GM19452 (cell line): ENCODE data around the gene POGK.
A peak's percentile ranks its signal among the peaks of the same experiment; 100 is the strongest.
"Not testable (repeated sequence)": the region's sequence is repeated elsewhere in the genome, so short reads cannot be mapped to it uniquely, and the experiment has no call there.

Experiments
- ATAC-seq: cut with Tn5 transposase; IDR thresholded peaks from one replicate; pipeline ENCODE4 v1.9.1; 2021; ENCODE audit not compliant: unreplicated experiment

Gene POGK, protein sequence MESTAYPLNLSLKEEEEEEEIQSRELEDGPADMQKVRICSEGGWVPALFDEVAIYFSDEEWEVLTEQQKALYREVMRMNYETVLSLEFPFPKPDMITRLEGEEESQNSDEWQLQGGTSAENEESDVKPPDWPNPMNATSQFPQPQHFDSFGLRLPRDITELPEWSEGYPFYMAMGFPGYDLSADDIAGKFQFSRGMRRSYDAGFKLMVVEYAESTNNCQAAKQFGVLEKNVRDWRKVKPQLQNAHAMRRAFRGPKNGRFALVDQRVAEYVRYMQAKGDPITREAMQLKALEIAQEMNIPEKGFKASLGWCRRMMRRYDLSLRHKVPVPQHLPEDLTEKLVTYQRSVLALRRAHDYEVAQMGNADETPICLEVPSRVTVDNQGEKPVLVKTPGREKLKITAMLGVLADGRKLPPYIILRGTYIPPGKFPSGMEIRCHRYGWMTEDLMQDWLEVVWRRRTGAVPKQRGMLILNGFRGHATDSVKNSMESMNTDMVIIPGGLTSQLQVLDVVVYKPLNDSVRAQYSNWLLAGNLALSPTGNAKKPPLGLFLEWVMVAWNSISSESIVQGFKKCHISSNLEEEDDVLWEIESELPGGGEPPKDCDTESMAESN

DNA sequence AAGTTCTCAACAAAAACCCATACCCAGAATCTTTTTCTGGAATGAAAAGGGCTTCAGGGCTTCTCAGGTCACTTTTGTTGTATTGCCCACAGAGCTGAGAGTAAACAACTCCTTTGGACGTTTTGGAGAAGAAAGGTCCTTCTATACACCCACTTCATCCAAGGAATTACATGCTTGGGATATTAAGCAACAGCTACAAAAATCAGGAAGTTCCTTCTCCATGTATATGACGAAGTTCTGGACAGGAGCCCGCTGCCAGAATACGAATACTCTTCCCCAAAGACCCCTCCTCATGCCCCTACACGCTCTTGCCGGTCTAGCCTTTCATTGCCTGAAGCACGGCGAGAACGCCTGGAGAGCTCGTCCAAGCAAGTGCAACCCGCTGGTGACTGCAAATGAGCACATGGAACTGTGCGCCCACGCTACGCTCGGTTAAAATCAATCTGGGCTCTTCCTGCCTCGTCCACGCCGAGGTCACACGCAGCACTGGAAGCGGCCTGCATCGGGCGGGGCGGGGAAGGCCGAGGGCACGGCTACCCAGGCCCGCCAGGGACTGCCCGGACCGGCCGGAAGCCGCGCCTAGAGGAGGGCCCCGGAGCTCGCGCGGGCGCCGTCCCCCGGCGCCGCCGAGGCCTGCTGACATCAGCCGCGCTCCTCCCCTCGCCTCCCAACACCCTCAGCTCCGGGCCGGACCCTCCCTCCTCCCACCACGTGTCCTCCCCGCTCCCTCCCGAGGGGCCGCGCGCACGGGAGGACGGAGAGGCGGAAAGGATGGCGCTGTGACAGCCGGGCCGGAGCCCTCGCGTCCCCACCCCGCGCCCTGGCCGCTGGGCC, at the start of gene POGK:
TSS of gene POGK (plus strand) at position 710 of the 834 bp plus-strand sequence. CDS start 1,482 bp downstream, outside the sequence.
- peak; percentile 98 for ATAC-seq

DNA sequence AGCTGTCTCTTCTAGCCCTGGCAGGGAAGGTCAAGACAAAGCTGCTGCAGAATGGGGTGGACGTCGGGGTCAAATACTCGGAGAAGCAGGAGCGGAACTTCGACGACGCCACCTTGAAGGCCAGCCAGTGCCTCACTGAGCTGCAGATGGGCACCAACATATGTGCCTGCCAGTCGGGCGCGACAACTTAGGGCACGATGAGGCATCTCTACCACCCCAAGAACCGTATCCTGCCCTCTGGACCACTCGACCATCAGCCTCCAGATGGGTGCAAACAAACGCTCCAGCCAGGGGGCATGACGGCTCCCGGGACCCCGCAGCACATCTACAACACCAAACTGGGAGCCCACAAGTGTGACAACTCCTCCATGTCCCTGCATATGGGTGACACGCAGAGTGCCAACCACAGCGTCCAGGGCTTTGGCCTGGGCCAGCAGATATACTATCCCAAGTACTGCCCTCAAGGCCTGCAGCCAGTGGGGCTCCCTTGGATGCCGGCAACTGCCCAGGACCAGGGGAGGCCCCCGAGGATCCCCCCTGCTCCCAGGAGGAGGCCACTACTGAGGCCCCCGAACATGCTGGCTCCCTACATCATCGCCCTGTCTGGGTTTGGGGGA, 42.5 kb upstream of the POGK start:
- no peak for ATAC-seq

DNA sequence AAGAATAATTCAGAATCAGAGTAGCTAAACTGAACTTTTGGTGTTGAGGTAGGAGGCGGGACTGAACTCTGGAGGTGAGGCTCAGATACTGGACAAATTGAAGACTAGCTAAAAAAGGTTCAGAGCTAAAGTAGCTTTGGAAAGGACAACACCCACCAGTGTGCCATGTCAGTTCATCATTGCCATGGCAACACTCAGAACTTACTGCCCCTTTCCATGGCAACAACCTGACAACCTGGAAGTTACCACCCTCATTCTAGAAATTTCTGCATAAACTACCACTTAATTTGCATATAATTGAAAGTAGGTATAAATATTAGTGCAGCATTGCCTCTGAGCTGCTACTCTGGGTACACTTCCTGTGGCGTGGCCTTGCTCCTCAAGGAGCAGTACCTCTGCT, 30.3 kb upstream of the POGK start:
- ATAC-seq, result no peak

DNA sequence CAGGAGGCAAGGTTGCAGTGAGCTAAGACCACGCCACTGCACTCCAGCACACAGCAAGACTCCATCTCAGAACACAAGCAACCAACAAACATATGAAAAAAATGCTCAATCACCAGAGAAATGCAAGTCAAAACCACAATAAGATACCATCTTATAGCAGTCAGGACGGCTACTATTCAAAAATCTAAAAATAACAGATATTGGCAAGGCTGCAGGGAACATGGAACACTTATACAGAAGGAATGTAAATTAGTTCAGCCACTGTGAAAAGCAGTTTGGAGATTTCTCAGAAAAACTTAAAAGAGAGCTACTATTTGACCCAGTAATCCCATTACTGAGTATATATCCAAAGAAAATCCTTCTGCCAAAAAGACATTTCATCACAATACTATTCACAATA, 27.6 kb upstream of the POGK start:
- ATAC-seq, result no peak

DNA sequence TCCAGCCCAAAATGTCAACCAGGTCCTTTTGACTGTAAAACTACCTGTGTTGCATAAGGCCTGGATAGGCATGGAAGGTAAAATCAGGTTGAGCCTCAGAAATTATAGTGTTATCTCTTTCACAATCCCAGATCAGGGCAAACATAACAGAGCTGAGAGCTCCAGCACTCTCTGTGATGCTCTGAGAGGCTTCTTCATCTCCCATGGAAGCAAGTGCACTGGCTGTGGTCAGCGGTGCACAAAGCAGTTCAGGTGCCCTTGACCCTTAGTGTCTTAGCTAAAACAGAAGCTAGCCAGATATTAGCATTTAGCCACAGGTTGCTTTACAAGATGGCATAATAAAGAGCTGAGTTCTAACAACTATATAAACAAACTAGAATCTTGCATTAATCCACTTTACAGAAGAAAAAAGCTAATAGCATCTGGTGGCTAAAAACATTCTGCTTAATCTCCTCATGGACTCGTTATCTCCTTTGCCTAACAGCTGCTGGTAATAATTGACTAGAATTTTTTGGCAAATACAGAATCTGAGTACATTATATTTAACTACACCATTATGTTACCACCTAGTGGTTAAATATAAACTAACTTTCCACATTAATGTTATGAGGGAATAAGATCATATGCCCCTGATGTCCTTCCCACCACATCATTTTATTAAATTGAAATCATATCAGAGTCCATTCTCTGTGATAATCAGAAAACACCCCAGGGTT, 25.6 kb upstream of the POGK start:
- ATAC-seq, result no peak

DNA sequence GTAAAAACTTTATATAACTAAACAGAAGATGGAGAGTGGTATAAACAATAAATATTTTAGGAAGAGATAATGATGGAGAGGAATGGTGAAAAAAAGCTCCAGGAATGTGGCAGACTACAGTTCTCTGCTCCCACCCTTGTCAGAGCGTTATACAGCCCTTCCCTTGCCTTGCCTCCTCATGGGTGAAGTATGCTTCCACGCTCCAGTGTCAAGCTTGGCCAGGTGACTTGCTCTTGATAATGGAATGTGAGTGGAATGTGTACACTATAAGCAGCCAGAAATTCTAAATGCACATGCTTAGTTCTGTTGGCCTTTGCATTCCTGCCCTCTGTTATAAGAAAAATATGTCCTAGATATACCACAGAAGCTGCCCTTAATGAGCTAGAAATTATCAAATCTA, 24.7 kb upstream of the POGK start:
- ATAC-seq, result no peak

DNA sequence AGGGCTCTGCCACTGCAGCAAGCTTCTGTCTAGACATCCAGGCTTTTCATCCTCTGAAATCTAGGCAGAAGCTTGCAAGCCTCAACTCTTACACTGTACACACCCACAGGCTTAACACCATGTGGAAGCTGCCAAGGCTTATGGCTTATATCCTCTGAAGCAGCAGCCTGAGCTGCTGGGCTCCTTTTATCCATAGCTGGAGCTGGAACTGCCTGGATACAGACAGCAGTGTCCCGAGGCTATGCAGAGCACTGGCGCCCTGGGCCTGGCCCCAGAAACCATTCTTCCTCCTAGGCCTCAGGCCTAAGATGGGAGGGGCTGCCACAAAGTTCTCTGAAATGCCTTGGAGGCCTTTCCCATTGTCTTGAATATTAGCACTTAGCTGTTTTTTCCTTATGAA, 19.3 kb upstream of the POGK start:
- ATAC-seq, result no peak

DNA sequence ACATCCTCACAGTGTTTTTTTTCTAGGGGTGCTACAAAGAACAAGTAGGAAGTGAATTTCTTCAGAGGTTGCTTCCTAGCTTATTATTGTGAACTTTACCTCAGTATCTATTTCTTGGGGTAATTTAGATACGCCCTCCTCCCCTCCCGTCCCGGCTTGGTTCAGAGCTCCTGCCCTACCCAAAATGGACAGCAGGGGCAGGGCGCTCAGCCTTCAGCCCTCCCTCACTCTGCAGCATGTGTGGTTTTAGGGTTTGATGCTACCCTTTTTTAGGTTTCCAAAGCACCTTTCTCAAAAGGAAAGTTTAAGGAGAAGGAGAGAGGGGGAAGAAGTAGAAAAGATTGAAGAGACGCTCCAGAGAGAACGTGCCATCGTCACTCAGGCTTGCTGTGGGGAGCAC, 16.9 kb upstream of the POGK start:
- ATAC-seq, result no peak

DNA sequence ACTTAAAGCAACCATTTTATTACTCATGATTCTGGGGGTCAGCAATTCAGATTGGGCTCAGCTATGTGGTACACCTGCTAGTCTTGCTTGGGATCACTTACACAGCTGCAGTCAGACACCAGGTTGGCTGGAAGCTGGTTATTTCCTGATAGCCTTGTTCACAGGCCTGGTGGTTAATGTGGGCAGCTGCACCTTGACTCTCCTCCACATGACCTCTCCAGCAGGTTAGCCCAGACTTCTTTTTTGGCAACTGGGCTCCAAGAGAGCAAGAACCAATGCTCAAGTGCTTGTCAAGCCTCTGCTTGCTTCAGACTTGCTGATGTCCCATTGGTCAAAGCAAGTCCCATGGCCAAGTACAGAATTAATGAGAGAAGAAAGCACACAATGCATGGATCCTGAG, 11.8 kb upstream of the POGK start:
- ATAC-seq, result no peak

DNA sequence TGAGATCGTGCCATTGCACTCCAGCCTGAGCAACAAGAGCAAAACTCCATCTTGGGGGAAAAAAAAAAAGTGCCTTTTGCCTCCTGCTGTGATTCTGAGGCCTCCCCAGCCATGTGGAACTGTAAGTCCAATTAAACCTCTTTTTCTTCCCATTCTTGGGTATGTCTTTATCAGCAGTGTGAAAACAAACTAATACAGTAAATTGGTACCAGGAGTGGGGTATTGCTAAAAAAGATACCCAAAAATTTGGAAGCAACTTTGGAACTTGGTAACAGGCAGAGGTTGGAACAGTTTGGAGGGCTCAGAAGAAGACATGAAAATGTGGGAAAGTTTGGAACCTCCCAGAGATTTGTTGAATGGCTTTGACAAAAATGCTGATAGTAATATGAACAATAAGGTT, 9.5 kb upstream of the POGK start:
- ATAC-seq, result not testable (repeated sequence)

DNA sequence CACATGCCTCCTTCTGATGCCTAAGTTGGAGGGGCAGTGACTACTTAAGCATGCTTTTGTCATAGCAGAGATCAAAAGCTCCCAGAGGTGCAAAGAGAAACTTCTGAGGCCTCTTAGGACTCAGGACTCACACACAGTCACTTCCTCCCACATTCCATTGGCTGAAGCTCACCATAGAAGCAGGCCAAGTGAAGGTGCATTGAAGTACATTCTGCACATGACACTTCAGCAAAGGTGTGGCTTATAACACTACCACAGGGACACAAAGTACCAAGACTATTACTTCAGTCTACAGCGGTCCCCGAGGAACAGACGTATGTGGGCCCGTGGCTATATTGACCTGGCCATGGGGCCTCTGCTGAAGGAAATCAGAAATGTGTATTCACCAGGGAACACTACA, 2.5 kb upstream of the POGK start:
- no peak for ATAC-seq

DNA sequence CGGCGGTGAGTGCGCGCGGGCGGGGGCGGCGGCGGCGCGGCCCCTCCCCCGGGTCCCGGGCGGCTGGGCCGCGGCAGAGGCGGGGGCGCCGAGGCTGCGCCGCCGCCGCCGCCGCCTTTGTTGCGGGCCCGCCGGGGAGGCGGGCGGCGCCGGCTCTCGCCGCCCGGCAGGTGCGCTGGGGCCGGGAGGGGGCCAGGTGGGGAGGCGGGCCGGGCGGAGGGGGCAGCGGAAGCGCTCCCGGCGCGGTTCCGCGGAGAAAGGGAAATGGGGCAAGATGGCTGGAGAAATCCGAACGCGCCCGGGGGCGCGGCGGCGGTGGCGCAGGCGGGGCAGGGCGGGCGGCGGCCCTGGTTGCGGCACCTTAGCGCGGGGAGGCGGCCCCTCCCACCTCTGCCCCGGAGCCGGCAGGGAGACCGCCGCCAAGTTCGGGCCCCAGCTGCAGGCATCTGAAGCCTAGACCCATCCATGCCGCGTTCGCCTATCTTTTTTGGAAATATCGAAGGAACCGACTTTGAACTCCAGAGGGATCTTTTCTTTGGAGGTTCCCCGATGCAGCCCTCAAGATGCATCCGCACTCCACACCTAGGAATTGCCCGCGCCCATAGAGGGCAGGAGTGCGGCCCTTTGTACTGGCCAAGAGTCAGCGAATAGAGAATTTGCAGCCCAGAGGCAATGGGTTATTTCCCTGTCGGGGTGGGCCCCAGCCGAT, 479 bp downstream of the POGK start:
- ATAC-seq, result peak; percentile 39

DNA sequence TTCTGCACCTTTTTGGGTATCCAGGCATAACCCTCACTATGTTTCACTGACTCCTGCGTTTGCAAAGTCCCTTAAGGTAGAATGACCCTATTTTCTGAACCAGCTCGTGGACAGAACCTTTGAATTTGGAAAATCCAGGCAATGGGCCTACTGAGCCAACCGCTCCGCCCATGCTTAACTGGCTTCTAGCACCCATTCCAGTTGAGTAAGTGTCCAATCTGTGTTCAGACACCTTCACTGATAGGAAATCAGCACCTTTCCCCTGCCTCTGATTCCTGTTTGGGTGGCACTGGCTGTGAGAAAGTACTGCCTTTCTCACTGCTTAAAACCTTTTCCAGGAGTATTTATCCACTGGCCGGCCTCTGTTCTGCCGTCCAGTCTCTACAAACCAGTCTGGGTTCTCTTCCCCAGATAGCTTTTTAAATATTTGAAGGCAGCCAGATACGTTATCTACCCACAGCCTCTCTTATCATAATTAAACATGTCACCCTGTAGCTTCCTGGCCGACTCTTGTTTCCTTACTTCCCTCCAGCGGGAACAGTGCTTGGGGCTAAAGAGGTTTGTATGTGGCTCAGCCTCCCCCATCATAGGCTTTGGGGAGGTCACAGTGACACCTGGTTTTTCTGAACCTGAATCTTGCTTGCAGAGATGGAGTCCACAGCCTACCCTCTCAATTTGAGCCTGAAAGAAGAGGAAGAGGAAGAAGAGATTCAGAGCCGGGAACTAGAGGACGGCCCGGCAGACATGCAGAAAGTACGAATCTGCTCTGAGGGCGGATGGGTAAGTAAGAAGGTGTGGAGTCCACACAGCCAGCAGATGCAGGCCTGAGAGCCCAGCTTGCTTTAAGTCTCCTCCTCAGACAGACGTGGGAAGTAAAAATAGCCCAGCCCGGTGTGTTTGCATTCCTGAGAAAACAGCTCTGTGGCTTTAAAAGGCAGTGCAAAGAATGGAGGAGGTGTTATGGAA, 1.3 kb downstream of the POGK start:
- ATAC-seq, result no peak

DNA sequence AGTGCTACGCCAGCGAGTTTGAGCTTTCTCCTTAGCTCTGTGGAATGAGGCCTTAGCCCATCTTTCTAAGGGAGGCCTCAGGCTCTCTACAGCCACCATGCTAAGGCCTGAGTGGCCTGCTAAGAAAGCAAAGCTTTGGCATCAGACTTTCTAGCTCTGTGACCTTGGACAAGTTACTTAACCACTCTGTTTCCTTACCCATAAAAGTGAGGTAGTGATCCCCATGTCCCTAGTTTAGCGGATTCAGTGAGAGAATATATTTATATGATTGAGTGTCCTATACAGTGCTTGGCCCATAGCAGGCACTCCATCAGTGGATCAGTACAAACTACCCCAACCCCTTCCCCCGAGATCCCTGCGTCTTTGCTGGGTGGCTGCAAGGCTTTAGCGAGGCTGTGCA, 4.0 kb downstream of the POGK start:
- no peak for ATAC-seq

DNA sequence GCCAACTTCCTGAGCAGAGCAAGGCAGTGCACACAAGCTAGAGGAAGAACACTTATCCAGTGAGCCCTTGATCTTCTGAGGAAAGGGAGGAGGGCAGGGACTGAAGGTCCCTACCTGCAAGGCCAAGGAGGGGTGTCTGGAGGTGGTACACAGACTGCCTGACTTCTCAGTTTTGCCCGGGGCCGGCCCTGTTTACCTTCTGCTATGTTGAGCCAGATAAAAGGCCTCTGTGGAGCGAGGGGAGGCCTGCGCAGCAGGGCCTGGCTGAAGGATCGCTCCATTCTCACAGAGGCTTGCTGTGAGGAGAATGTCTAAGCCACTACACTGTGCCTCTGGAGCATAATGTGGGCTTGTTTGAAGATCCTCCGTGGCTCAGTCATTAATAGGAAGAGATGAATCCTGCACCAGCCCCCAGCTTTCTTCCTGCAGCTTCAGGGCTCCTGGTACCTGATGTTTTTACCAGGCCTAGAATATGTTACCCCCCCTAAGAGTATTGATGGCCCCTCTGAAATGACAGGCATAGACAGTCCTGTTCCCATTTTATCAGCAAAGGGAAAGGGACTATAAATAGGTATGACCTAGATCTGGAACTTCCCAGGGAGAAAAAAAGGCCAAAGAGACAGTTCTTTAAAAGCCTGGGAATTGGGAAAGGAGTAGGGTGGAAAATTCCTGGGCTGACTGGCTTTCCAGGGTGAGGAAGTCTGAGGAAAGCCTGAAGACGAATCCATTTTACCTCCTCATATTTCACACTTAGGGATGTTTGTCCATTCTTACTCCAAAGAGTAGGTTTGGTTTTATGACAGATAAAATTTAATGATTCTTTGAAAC, 4.7 kb downstream of the POGK start:
- ATAC-seq, result no peak

DNA sequence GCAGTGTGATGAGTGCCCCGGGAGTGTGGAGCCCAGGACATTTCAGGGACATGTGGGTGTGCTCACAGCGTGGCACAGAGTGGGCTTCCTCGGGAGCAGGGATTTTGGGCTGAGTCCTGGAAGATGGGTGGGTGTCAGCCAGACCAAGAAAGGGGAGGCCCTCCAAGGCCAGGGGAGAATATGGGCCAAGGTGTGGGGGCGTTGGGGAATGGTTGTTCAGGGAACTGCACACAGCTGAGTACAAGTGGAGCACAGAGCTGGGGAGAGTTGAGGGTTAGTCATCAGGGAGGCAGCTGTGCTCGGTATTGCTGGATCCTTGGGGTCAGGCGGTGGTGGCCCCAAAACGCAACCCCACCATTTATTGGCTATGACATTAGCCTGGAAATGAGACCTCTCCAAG, 5.5 kb downstream of the POGK start:
- no peak for ATAC-seq

DNA sequence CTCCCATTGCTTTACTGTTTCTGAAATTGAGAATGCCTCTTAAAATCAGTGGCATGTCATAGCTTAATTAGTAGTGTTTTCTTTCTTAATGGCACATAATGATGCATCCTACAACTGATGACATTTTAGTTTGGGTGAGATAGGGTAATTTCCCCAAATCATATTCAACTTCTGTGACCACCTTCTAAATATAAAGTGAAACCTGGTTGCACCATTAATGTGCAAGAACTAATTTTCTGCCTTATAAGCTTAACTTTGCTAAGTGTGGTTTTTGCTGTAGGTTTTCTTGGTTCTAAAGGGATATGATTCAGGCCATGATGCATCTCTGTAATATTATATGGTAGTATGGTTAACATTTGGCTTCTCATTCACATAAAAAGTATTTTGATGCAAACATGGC, 8.9 kb downstream of the POGK start:
- ATAC-seq, result no peak

DNA sequence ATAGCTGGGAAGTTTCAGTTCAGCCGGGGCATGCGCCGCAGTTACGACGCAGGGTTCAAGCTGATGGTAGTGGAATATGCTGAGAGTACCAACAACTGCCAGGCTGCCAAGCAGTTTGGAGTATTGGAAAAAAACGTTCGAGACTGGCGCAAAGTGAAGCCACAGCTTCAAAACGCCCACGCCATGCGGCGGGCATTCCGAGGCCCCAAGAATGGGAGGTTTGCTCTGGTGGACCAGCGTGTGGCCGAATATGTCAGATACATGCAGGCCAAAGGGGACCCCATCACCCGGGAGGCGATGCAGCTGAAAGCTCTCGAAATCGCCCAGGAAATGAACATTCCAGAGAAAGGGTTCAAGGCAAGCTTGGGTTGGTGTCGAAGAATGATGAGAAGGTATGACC, 9.9 kb downstream of the POGK start:
- no peak for ATAC-seq
